Measurements from ENCODE around the gene ARRDC1.

DNA sequence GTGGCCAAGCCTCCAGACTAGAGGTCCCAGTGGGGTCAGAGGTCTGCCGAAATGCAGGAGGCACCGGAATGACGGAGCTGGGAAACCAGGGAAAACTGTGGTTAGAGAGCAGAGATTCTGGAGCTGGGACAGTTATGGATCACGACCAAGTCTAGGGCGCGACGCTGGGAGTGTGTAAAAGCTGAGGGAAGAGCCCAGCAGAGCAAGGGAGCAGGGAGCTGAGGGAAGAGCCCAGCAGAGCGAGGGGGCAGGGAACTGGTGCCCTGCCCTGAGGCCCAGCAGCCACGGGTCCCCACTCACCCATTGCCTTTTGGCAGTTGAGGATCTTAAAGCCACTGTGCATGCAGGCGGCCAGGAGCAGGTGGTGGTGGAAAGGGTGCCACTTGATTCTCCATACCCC is 41.4 kb upstream of the ARRDC1 start:
- TF ChIP-seq CTCF (IDR thresholded peaks at IDR 0.05) (no peak), YY1 (IDR thresholded peaks at IDR 0.05; ENCODE audit: low read depth) (no peak), EZH2phosphoT487 (IDR thresholded peaks at IDR 0.05; ENCODE audit: borderline replicate concordance, low read depth) (no peak)
- TF ChIP-seq, protein P1, sequence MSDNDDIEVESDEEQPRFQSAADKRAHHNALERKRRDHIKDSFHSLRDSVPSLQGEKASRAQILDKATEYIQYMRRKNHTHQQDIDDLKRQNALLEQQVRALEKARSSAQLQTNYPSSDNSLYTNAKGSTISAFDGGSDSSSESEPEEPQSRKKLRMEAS (IDR thresholded peaks at IDR 0.05; ENCODE audit: low read depth) = no peak
- TF ChIP-seq, protein P2, sequence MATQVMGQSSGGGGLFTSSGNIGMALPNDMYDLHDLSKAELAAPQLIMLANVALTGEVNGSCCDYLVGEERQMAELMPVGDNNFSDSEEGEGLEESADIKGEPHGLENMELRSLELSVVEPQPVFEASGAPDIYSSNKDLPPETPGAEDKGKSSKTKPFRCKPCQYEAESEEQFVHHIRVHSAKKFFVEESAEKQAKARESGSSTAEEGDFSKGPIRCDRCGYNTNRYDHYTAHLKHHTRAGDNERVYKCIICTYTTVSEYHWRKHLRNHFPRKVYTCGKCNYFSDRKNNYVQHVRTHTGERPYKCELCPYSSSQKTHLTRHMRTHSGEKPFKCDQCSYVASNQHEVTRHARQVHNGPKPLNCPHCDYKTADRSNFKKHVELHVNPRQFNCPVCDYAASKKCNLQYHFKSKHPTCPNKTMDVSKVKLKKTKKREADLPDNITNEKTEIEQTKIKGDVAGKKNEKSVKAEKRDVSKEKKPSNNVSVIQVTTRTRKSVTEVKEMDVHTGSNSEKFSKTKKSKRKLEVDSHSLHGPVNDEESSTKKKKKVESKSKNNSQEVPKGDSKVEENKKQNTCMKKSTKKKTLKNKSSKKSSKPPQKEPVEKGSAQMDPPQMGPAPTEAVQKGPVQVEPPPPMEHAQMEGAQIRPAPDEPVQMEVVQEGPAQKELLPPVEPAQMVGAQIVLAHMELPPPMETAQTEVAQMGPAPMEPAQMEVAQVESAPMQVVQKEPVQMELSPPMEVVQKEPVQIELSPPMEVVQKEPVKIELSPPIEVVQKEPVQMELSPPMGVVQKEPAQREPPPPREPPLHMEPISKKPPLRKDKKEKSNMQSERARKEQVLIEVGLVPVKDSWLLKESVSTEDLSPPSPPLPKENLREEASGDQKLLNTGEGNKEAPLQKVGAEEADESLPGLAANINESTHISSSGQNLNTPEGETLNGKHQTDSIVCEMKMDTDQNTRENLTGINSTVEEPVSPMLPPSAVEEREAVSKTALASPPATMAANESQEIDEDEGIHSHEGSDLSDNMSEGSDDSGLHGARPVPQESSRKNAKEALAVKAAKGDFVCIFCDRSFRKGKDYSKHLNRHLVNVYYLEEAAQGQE (IDR thresholded peaks at IDR 0.05; ENCODE audit: low read depth, low read length) = no peak
